ENCODE results near the gene HS6ST1.
A peak's percentile ranks its signal among the peaks of the same experiment; 100 is the strongest.

Gene HS6ST1

GRCh38 chr2:128301021-128301420 is 17.6 kb downstream of the HS6ST1 start:
- Histone ChIP-seq H3K23ac (ENCODE audit: low read length in 2 of 2) (no peak overlapping the region), H2BK15ac (ENCODE audit: low read depth, poor library complexity, severe bottlenecking) (no peak overlapping the region), H3K4me3 (ENCODE audit: insufficient read depth in 1 of 2, low read depth in 1 of 2, low read length in 2 of 2) (no peak overlapping the region), H3K9ac (ENCODE audit: low read length) (peak overlapping the region; percentile 38), H3K14ac (ENCODE audit: low read length in 2 of 2) (peak overlapping the region in 1 of 2 experiments; percentile 80), H2BK12ac (ENCODE audit: low read length in 2 of 2) (peak overlapping the region; percentile 23 to 75), H2BK5ac (ENCODE audit: low read depth, low read length, poor library complexity, severe bottlenecking) (no peak overlapping the region), H3K36me3 (ENCODE audit: control insufficient read depth in 1 of 2, insufficient read depth in 2 of 2, low read depth in 1 of 2, low read length in 2 of 2) (peaks cover 0 to 12% of the 10 kb centered on the region in 2 experiments), H3K27me3 (ENCODE audit: control insufficient read depth in 1 of 2, insufficient read depth in 1 of 2, low read length in 2 of 2) (no peaks in the 10 kb centered on the region), H3K4ac (ENCODE audit: low read depth in 1 of 2, low read length in 2 of 2) (peak overlapping the region; percentile 42 to 55), H4K8ac (ENCODE audit: low read length) (peak overlapping the region; percentile 84), H3K4me2 (ENCODE audit: low read length, poor library complexity, severe bottlenecking) (no peak overlapping the region), H3K9me3 (ENCODE audit: control insufficient read depth, low read length) (no peaks in the 10 kb centered on the region), H4K91ac (ENCODE audit: low read length) (peak overlapping the region; percentile 34), H3K27ac (ENCODE audit: low read length, poor library complexity, severe bottlenecking) (no peak overlapping the region), H3K4me1 (ENCODE audit: control insufficient read depth, insufficient read depth, low read depth, low read length) (peaks cover 45% of the 10 kb centered on the region), H2AFZ (ENCODE audit: low read depth, low read length) (no peak overlapping the region), H2BK120ac (ENCODE audit: low read depth, low read length) (peak overlapping the region; percentile 45), H3K18ac (ENCODE audit: low read depth in 1 of 2, low read length in 2 of 2) (peak overlapping the region; percentile 73 to 75), H3K79me1 (replicated peaks; ENCODE audit: low read length, poor library complexity, severe bottlenecking) (peaks cover 34% of the 10 kb centered on the region), H2AK5ac (ENCODE audit: low read length, severe bottlenecking) (no peak overlapping the region)
- WGBS, result 73% methylated on average over 8 of the region's 8 CpGs
- no peak for DNase-seq

- peak overlapping the region; percentile 5 for H4K8ac ChIP-seq (ENCODE audit: low read length)
- H2BK15ac ChIP-seq (ENCODE audit: low read depth, poor library complexity, severe bottlenecking), result no peak overlapping the region
- no peak overlapping the region for H2AK5ac ChIP-seq (ENCODE audit: low read length, severe bottlenecking)
- DNase-seq, result no peak
- peak overlapping the region; percentile 11 for H2BK120ac ChIP-seq (ENCODE audit: low read depth, low read length)
- H3K18ac ChIP-seq (ENCODE audit: low read depth in 1 of 2, low read length in 2 of 2), result peak overlapping the region; percentile 73 to 75
- peak overlapping the region; percentile 38 for H3K9ac ChIP-seq (ENCODE audit: low read length)
- H3K27me3 ChIP-seq (ENCODE audit: control insufficient read depth in 1 of 2, insufficient read depth in 1 of 2, low read length in 2 of 2), result no peaks in the 10 kb centered on the region
- no peak overlapping the region for H3K4me3 ChIP-seq (ENCODE audit: insufficient read depth in 1 of 2, low read depth in 1 of 2, low read length in 2 of 2)
- peak overlapping the region; percentile 84 for H4K91ac ChIP-seq (ENCODE audit: low read length)
- H3K4me2 ChIP-seq (ENCODE audit: low read length, poor library complexity, severe bottlenecking), result no peak overlapping the region
- no peak overlapping the region for H3K27ac ChIP-seq (ENCODE audit: low read length, poor library complexity, severe bottlenecking)
- H3K79me1 ChIP-seq (replicated peaks; ENCODE audit: low read length, poor library complexity, severe bottlenecking), result peaks cover 34% of the 10 kb centered on the region
- H3K14ac ChIP-seq (ENCODE audit: low read length in 2 of 2), result peak overlapping the region in 1 of 2 experiments; percentile 64
- H3K4ac ChIP-seq (ENCODE audit: low read depth in 1 of 2, low read length in 2 of 2), result peak overlapping the region in 1 of 2 experiments; percentile 42
- peaks cover 0 to 12% of the 10 kb centered on the region in 2 experiments for H3K36me3 ChIP-seq (ENCODE audit: control insufficient read depth in 1 of 2, insufficient read depth in 2 of 2, low read depth in 1 of 2, low read length in 2 of 2)
- no peak overlapping the region for H2BK5ac ChIP-seq (ENCODE audit: low read depth, low read length, poor library complexity, severe bottlenecking)
- H3K4me1 ChIP-seq (ENCODE audit: control insufficient read depth, insufficient read depth, low read depth, low read length), result peaks cover 39% of the 10 kb centered on the region
- H2BK12ac ChIP-seq (ENCODE audit: low read length in 2 of 2), result peak overlapping the region; percentile 23 to 64
- 92% methylated on average over 23 of the region's 23 CpGs for WGBS
- H3K9me3 ChIP-seq (ENCODE audit: control insufficient read depth, low read length), result no peaks in the 10 kb centered on the region
- H3K23ac ChIP-seq (ENCODE audit: low read length in 2 of 2), result no peak overlapping the region
- no peak overlapping the region for H2AFZ ChIP-seq (ENCODE audit: low read depth, low read length)
These were observed 18.3 kb downstream of the HS6ST1 start for GRCh38 chr2:128300151-128301020.

- no peak overlapping the region for H2AK5ac ChIP-seq (ENCODE audit: low read length, severe bottlenecking)
- H2AFZ ChIP-seq (ENCODE audit: low read depth, low read length), result no peak overlapping the region
- WGBS, result 98% methylated on average over 11 of the region's 11 CpGs
- no peak overlapping the region for H3K4ac ChIP-seq (ENCODE audit: low read depth in 1 of 2, low read length in 2 of 2)
- H2BK15ac ChIP-seq (ENCODE audit: low read depth, poor library complexity, severe bottlenecking), result no peak overlapping the region
- no peak overlapping the region for H4K8ac ChIP-seq (ENCODE audit: low read length)
- H3K79me1 ChIP-seq (replicated peaks; ENCODE audit: low read length, poor library complexity, severe bottlenecking), result peaks cover 34% of the 10 kb centered on the region
- H3K4me3 ChIP-seq (ENCODE audit: insufficient read depth in 1 of 2, low read depth in 1 of 2, low read length in 2 of 2), result no peak overlapping the region
- H3K4me1 ChIP-seq (ENCODE audit: control insufficient read depth, insufficient read depth, low read depth, low read length), result peaks cover 33% of the 10 kb centered on the region
- H3K27me3 ChIP-seq (ENCODE audit: control insufficient read depth in 1 of 2, insufficient read depth in 1 of 2, low read length in 2 of 2), result no peaks in the 10 kb centered on the region
- no peak overlapping the region for H3K23ac ChIP-seq (ENCODE audit: low read length in 2 of 2)
- peak overlapping the region in 1 of 2 experiments; percentile 12 for H2BK12ac ChIP-seq (ENCODE audit: low read length in 2 of 2)
- H3K4me2 ChIP-seq (ENCODE audit: low read length, poor library complexity, severe bottlenecking), result no peak overlapping the region
- H3K27ac ChIP-seq (ENCODE audit: low read length, poor library complexity, severe bottlenecking), result no peak overlapping the region
- no peak for DNase-seq
- H3K9ac ChIP-seq (ENCODE audit: low read length), result no peak overlapping the region
- H3K9me3 ChIP-seq (ENCODE audit: control insufficient read depth, low read length), result no peaks in the 10 kb centered on the region
- H2BK120ac ChIP-seq (ENCODE audit: low read depth, low read length), result no peak overlapping the region
- H3K14ac ChIP-seq (ENCODE audit: low read length in 2 of 2), result no peak overlapping the region
- H2BK5ac ChIP-seq (ENCODE audit: low read depth, low read length, poor library complexity, severe bottlenecking), result no peak overlapping the region
- H4K91ac ChIP-seq (ENCODE audit: low read length), result peak overlapping the region; percentile 73
- H3K36me3 ChIP-seq (ENCODE audit: control insufficient read depth in 1 of 2, insufficient read depth in 2 of 2, low read depth in 1 of 2, low read length in 2 of 2), result peaks cover 0 to 12% of the 10 kb centered on the region in 2 experiments
- peak overlapping the region in 1 of 2 experiments; percentile 41 for H3K18ac ChIP-seq (ENCODE audit: low read depth in 1 of 2, low read length in 2 of 2)
These were observed 19.0 kb downstream of the HS6ST1 start for GRCh38 chr2:128299628-128300027.

- peaks cover 33% of the 10 kb centered on the region for H3K79me1 ChIP-seq (replicated peaks; ENCODE audit: low read length, poor library complexity, severe bottlenecking)
- H4K8ac ChIP-seq (ENCODE audit: low read length), result no peak overlapping the region
- H3K14ac ChIP-seq (ENCODE audit: low read length in 2 of 2), result peak overlapping the region in 1 of 2 experiments; percentile 38
- peak overlapping the region in 1 of 2 experiments; percentile 43 for H2BK12ac ChIP-seq (ENCODE audit: low read length in 2 of 2)
- no peak overlapping the region for H3K4ac ChIP-seq (ENCODE audit: low read depth in 1 of 2, low read length in 2 of 2)
- H3K9me3 ChIP-seq (ENCODE audit: control insufficient read depth, low read length), result no peaks in the 10 kb centered on the region
- no peak overlapping the region for H2BK120ac ChIP-seq (ENCODE audit: low read depth, low read length)
- H2BK5ac ChIP-seq (ENCODE audit: low read depth, low read length, poor library complexity, severe bottlenecking), result no peak overlapping the region
- H2AK5ac ChIP-seq (ENCODE audit: low read length, severe bottlenecking), result no peak overlapping the region
- no peak overlapping the region for H3K4me3 ChIP-seq (ENCODE audit: insufficient read depth in 1 of 2, low read depth in 1 of 2, low read length in 2 of 2)
- no peak overlapping the region for H3K27ac ChIP-seq (ENCODE audit: low read length, poor library complexity, severe bottlenecking)
- H3K18ac ChIP-seq (ENCODE audit: low read depth in 1 of 2, low read length in 2 of 2), result peak overlapping the region; percentile 41 to 53
- H3K9ac ChIP-seq (ENCODE audit: low read length), result no peak overlapping the region
- H2AFZ ChIP-seq (ENCODE audit: low read depth, low read length), result no peak overlapping the region
- H3K4me2 ChIP-seq (ENCODE audit: low read length, poor library complexity, severe bottlenecking), result no peak overlapping the region
- no peak overlapping the region for H2BK15ac ChIP-seq (ENCODE audit: low read depth, poor library complexity, severe bottlenecking)
- DNase-seq, result no peak
- peaks cover 28% of the 10 kb centered on the region for H3K4me1 ChIP-seq (ENCODE audit: control insufficient read depth, insufficient read depth, low read depth, low read length)
- peaks cover 0 to 12% of the 10 kb centered on the region in 2 experiments for H3K36me3 ChIP-seq (ENCODE audit: control insufficient read depth in 1 of 2, insufficient read depth in 2 of 2, low read depth in 1 of 2, low read length in 2 of 2)
- H3K27me3 ChIP-seq (ENCODE audit: control insufficient read depth in 1 of 2, insufficient read depth in 1 of 2, low read length in 2 of 2), result no peaks in the 10 kb centered on the region
- H3K23ac ChIP-seq (ENCODE audit: low read length in 2 of 2), result no peak overlapping the region
- peak overlapping the region; percentile 73 for H4K91ac ChIP-seq (ENCODE audit: low read length)
- 96% methylated on average over 16 of the region's 16 CpGs for WGBS
These were observed 19.7 kb downstream of the HS6ST1 start for GRCh38 chr2:128298846-128299507.
